SH-SY5Y (cell line): ENCODE results near the gene SLC35G4.

Source experiments
- GATA2 ChIP-seq: IDR thresholded peaks from 2 replicates; pipeline ENCODE4 v1.6.1; 2011; ENCODE audit warnings: mild to moderate bottlenecking, low read depth, low read length
- GATA3 ChIP-seq: IDR thresholded peaks from 2 replicates; pipeline ENCODE4 v1.6.1; 2011; ENCODE audit warnings: low read depth, mild to moderate bottlenecking, low read length, moderate library complexity

- TF ChIP-seq GATA2 (no peak), GATA3 (no peak)
Measured at GRCh38 chr18:11657152-11657551, 47.8 kb downstream of the SLC35G4 start.
